ENCODE results near the gene SGF29.
"Not testable (repeated sequence)": the region's sequence is repeated elsewhere in the genome, so short reads cannot be mapped to it uniquely, and the experiment has no call there.

Gene SGF29

DNA sequence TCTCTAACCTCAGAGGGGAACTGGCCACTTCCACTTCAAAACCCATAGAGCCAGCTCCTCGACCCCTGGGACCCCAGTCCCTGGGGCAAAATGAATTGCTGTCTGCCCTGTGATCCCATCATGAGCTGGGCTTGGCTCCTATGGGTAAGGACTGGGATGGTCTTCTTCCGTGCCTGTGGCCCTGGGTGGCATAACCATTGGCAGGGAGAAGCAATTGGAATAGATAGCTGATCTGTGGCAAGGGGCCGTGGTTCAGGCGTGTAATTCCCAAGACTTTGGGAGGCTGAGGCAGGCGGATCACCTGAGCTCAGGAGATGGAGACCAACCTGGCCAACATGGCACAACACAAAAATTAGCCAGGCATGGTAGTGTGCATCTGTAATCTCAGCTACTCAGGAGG lies 38.8 kb downstream of the SGF29 start:
- Histone ChIP-seq H3K9me3 (ENCODE audit: control insufficient read depth, low read depth, low read length) (no peaks in the 10 kb centered on the region), H3K4me1 (ENCODE audit: control insufficient read depth, low read depth, low read length) (peaks cover 5% of the 10 kb centered on the region), H3K9ac (ENCODE audit: low read length) (no peak overlapping the region), H3K36me3 (ENCODE audit: control insufficient read depth, low read depth, low read length) (peaks cover 15% of the 10 kb centered on the region), H3K27ac (ENCODE audit: low read length) (no peak overlapping the region), H3K4me3 (ENCODE audit: low read length) (no peak overlapping the region), H3K27me3 (ENCODE audit: control insufficient read depth, insufficient read depth, low read length) (no peaks in the 10 kb centered on the region)

GRCh38 chr16:28592979-28593553 lies 39.3 kb downstream of the SGF29 start:
- peaks cover 11% of the 10 kb centered on the region for H3K4me1 ChIP-seq (ENCODE audit: control insufficient read depth, low read depth, low read length)
- H3K9ac ChIP-seq (ENCODE audit: low read length) = no peak overlapping the region
- no peaks in the 10 kb centered on the region for H3K27me3 ChIP-seq (ENCODE audit: control insufficient read depth, insufficient read depth, low read length)
- no peaks in the 10 kb centered on the region for H3K9me3 ChIP-seq (ENCODE audit: control insufficient read depth, low read depth, low read length)
- no peak overlapping the region for H3K4me3 ChIP-seq (ENCODE audit: low read length)
- H3K36me3 ChIP-seq (ENCODE audit: control insufficient read depth, low read depth, low read length) = peaks cover 15% of the 10 kb centered on the region
- no peak overlapping the region for H3K27ac ChIP-seq (ENCODE audit: low read length)

GRCh38 chr16:28595451-28595850 lies 41.7 kb downstream of the SGF29 start:
- not testable (repeated sequence) for H3K27ac ChIP-seq (ENCODE audit: low read length); H3K4me3 ChIP-seq (ENCODE audit: low read length); H3K9ac ChIP-seq (ENCODE audit: low read length); H3K36me3 ChIP-seq (ENCODE audit: control insufficient read depth, low read depth, low read length); H3K27me3 ChIP-seq (ENCODE audit: control insufficient read depth, insufficient read depth, low read length); H3K9me3 ChIP-seq (ENCODE audit: control insufficient read depth, low read depth, low read length)
- peaks cover 12% of the 10 kb centered on the region for H3K4me1 ChIP-seq (ENCODE audit: control insufficient read depth, low read depth, low read length)

DNA sequence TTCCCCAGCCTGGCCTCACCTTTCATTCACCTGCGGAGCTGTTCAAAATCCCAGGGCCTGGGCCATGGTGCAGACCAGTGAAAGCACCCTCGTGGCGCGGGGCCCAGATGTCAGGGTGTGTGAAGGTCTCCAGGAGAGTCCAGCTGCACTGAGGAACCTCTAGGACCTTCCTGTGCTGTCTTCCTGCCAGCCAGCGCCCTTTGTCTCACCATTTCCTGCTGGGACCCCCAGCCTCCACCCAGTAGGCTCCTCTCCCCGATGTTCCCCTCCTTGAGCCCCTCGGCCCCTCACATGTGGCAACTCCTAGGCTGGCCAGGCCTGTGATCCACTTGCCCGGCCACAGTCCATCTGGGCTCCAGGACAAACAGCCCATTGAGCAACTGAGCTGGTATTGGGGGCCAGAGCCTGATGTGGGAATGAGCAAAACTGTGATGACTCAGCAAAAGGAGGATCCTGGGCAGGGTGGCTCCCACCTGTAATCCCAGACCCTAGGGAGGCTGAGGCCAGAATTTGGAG lies 42.5 kb downstream of the SGF29 start:
- H3K36me3 ChIP-seq (ENCODE audit: control insufficient read depth, low read depth, low read length) = peaks cover 2% of the 10 kb centered on the region
- no peaks in the 10 kb centered on the region for H3K9me3 ChIP-seq (ENCODE audit: control insufficient read depth, low read depth, low read length)
- H3K4me3 ChIP-seq (ENCODE audit: low read length) = no peak overlapping the region
- no peak overlapping the region for H3K27ac ChIP-seq (ENCODE audit: low read length)
- H3K9ac ChIP-seq (ENCODE audit: low read length) = no peak overlapping the region
- H3K27me3 ChIP-seq (ENCODE audit: control insufficient read depth, insufficient read depth, low read length) = no peaks in the 10 kb centered on the region
- peaks cover 12% of the 10 kb centered on the region for H3K4me1 ChIP-seq (ENCODE audit: control insufficient read depth, low read depth, low read length)

DNA sequence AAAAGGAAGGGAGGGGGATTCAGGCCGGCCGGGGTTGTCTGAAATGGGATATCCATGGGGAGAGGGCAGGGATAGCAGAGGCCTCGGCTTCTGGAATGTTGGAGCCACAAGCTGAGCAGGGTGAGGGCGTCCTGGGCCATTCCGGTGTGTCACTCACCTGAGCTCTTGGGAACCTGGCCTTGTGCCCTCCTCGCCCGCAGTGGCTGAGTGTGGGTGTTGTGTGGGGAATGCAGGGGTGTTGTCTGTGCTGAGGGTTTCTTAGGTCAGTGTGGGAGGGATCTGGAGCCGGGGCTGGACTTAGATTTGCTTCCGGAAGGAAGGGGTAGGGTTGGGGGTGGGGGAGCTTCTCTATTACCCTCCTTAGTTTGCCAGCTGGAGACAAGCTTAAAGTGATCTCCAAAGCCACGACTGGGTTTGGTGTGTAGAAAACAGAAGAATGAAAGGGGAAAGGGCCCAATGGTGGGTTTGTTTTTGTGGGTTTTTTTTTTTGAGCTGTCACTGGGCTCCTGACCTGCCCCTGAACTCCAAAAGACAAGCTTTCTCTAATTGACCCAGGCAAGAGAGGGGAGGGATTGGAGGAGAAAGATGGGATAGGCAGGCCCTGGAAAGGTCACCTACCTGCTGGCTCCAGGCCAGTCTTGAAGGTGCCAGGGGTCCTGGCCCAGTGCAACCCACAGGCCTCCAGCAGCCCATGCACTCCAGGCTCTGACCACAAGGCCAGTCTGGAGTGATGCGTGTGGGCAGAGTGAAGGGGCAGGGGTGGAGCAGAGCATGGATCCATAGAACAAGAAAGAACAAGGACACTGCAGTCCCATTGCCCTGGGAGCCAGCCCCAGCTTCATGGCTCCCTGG lies 43.3 kb downstream of the SGF29 start, which contains the start of gene SULT1A2:
Gene SULT1A2, minus strand, starts transcription at position 211 of the 852 bp plus-strand sequence. CDS start 1,120 bp downstream, outside the sequence.
- H3K9me3 ChIP-seq (ENCODE audit: control insufficient read depth, low read depth, low read length) = no peaks in the 10 kb centered on the region
- no peak within 1 kb of the TSS for H3K4me3 ChIP-seq (ENCODE audit: low read length)
- no peak within 1 kb of the TSS for H3K9ac ChIP-seq (ENCODE audit: low read length)
- H3K27ac ChIP-seq (ENCODE audit: low read length) = no peak within 1 kb of the TSS
- no peaks in the 10 kb centered on the region for H3K36me3 ChIP-seq (ENCODE audit: control insufficient read depth, low read depth, low read length)
- peaks cover 12% of the 10 kb centered on the region for H3K4me1 ChIP-seq (ENCODE audit: control insufficient read depth, low read depth, low read length)
- no peaks in the 10 kb centered on the region for H3K27me3 ChIP-seq (ENCODE audit: control insufficient read depth, insufficient read depth, low read length)

GRCh38 chr16:28597692-28598261 lies 44.1 kb downstream of the SGF29 start:
- Histone ChIP-seq H3K9ac (ENCODE audit: low read length) (no peak overlapping the region), H3K27ac (ENCODE audit: low read length) (no peak overlapping the region), H3K27me3 (ENCODE audit: control insufficient read depth, insufficient read depth, low read length) (no peaks in the 10 kb centered on the region)

GRCh38 chr16:28599377-28600285 lies 45.9 kb downstream of the SGF29 start:
- H3K9me3 ChIP-seq (ENCODE audit: control insufficient read depth, low read depth, low read length); H3K9ac ChIP-seq (ENCODE audit: low read length); H3K27ac ChIP-seq (ENCODE audit: low read length); H3K36me3 ChIP-seq (ENCODE audit: control insufficient read depth, low read depth, low read length); H3K4me3 ChIP-seq (ENCODE audit: low read length); H3K27me3 ChIP-seq (ENCODE audit: control insufficient read depth, insufficient read depth, low read length): not testable (repeated sequence)
- H3K4me1 ChIP-seq (ENCODE audit: control insufficient read depth, low read depth, low read length) = peaks cover 12% of the 10 kb centered on the region

More at GRCh38 chr16:28597692-28598261, 44.1 kb downstream of the SGF29 start:
- H3K4me1 ChIP-seq (ENCODE audit: control insufficient read depth, low read depth, low read length) = peaks cover 12% of the 10 kb centered on the region
- H3K36me3 ChIP-seq (ENCODE audit: control insufficient read depth, low read depth, low read length) = no peaks in the 10 kb centered on the region
- H3K9me3 ChIP-seq (ENCODE audit: control insufficient read depth, low read depth, low read length) = no peaks in the 10 kb centered on the region
- no peak overlapping the region for H3K4me3 ChIP-seq (ENCODE audit: low read length)

- H3K9me3 ChIP-seq (ENCODE audit: control insufficient read depth, low read depth, low read length); H3K4me3 ChIP-seq (ENCODE audit: low read length); H3K36me3 ChIP-seq (ENCODE audit: control insufficient read depth, low read depth, low read length); H3K27me3 ChIP-seq (ENCODE audit: control insufficient read depth, insufficient read depth, low read length); H3K9ac ChIP-seq (ENCODE audit: low read length); H3K27ac ChIP-seq (ENCODE audit: low read length): not testable (repeated sequence)
- H3K4me1 ChIP-seq (ENCODE audit: control insufficient read depth, low read depth, low read length) = peaks cover 12% of the 10 kb centered on the region
Observed at GRCh38 chr16:28600965-28601364, 47.2 kb downstream of the SGF29 start.

DNA sequence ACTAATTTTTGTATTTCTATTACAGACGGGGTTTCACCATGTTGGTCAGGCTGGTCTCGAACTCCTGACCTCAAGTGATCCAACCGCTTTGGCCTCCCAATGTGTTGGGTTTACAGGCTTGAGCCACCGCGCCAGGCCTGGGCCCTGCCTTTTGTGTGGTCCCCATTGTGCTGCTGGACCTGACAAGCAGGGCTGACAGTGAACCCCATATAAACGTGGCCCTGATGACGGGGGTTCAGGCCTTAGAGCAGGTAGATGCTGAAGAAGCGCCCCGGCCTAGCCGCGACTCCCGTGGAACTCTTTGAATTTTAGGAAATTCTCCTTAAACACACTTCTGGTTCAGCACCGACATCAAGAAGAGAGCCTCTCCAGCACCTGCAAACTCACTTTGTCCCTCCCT lies 47.9 kb downstream of the SGF29 start:
- H3K4me3 ChIP-seq (ENCODE audit: low read length); H3K27me3 ChIP-seq (ENCODE audit: control insufficient read depth, insufficient read depth, low read length); H3K9me3 ChIP-seq (ENCODE audit: control insufficient read depth, low read depth, low read length); H3K9ac ChIP-seq (ENCODE audit: low read length); H3K27ac ChIP-seq (ENCODE audit: low read length); H3K36me3 ChIP-seq (ENCODE audit: control insufficient read depth, low read depth, low read length): not testable (repeated sequence)
- H3K4me1 ChIP-seq (ENCODE audit: control insufficient read depth, low read depth, low read length) = peaks cover 12% of the 10 kb centered on the region

- not testable (repeated sequence) for H3K9ac ChIP-seq (ENCODE audit: low read length); H3K27ac ChIP-seq (ENCODE audit: low read length)
Observed at GRCh38 chr16:28602062-28602461, 48.3 kb downstream of the SGF29 start.

GRCh38 chr16:28602529-28602928 lies 48.8 kb downstream of the SGF29 start:
- Histone ChIP-seq H3K36me3 (ENCODE audit: control insufficient read depth, low read depth, low read length) (no peaks in the 10 kb centered on the region), H3K27ac (ENCODE audit: low read length) (no peak overlapping the region)

More at GRCh38 chr16:28602062-28602461, 48.3 kb downstream of the SGF29 start:
- not testable (repeated sequence) for H3K4me3 ChIP-seq (ENCODE audit: low read length); H3K36me3 ChIP-seq (ENCODE audit: control insufficient read depth, low read depth, low read length); H3K27me3 ChIP-seq (ENCODE audit: control insufficient read depth, insufficient read depth, low read length); H3K9me3 ChIP-seq (ENCODE audit: control insufficient read depth, low read depth, low read length); H3K4me1 ChIP-seq (ENCODE audit: control insufficient read depth, low read depth, low read length)

More at GRCh38 chr16:28602529-28602928, 48.8 kb downstream of the SGF29 start:
- H3K9ac ChIP-seq (ENCODE audit: low read length) = no peak overlapping the region
- H3K4me3 ChIP-seq (ENCODE audit: low read length) = no peak overlapping the region
- H3K9me3 ChIP-seq (ENCODE audit: control insufficient read depth, low read depth, low read length) = no peaks in the 10 kb centered on the region
- no peaks in the 10 kb centered on the region for H3K27me3 ChIP-seq (ENCODE audit: control insufficient read depth, insufficient read depth, low read length)
- peaks cover 6% of the 10 kb centered on the region for H3K4me1 ChIP-seq (ENCODE audit: control insufficient read depth, low read depth, low read length)
